SK-MEL-5 (cell line): Measurements from ENCODE around the gene LNX1. TPM values are rescaled to one million over a fixed set of nuclear protein-coding genes. Genes with fewer than 3 reads are reported as not detected.

Experiments used
- DNase-seq: peaks from one replicate; pipeline ENCODE4 v3.0.0-alpha.2; 2016; ENCODE audit warnings: low read depth, low spot score
- in situ Hi-C: cut with HindIII; loops from 2 replicates; pipeline ENCODE4 v1.10.0; 2016; ENCODE audit warnings: low sequenced_read_pairs, high pct_unique_total_duplicates, low pct_unique_long_range_greater_than_20kb
- total RNA-seq: library from RNA; depleted of rRNA; stranded (reverse); fragments of >200 nt; shearing (Covaris generic); gene quantifications from 2 replicates; pipeline ENCODE4 v1.2.3, GENCODE V29; 2014

Gene LNX1
- total RNA-seq, 1 experiment from 2014 or later: 0.13 TPM

GRCh38 chr4:53608242-53608641 lies 17.0 kb upstream of the LNX1 start:
- in situ Hi-C loops: no loop called here
- DNase-seq: no peak

- in situ Hi-C loops: no loop called here
- peak; percentile 5 for DNase-seq
These were observed 14.5 kb upstream of the LNX1 start for GRCh38 chr4:53605783-53606182.

GRCh38 chr4:53602390-53602789 lies 11.1 kb upstream of the LNX1 start:
- in situ Hi-C loops: no loop called here
- DNase-seq: no peak

GRCh38 chr4:53601251-53601764 lies 10.0 kb upstream of the LNX1 start:
- in situ Hi-C loops: no loop called here
- DNase-seq: peak; percentile 51

GRCh38 chr4:53599632-53600031 lies 8.3 kb upstream of the LNX1 start:
- DNase-seq: no peak
- in situ Hi-C loops: no loop called here

GRCh38 chr4:53598901-53599300 lies 7.6 kb upstream of the LNX1 start:
- no peak for DNase-seq
- in situ Hi-C loops: no loop called here

- no peak for DNase-seq
- in situ Hi-C loops: no loop called here
These were observed 7.2 kb upstream of the LNX1 start for GRCh38 chr4:53598483-53598882.

- in situ Hi-C loops: no loop called here
- DNase-seq: no peak
These were observed 5.6 kb upstream of the LNX1 start for GRCh38 chr4:53596901-53597300.

GRCh38 chr4:53595834-53596233 lies 4.5 kb upstream of the LNX1 start:
- in situ Hi-C loops: no loop called here
- no peak for DNase-seq

- DNase-seq: no peak
- in situ Hi-C loops: no loop called here
These were observed 3.9 kb upstream of the LNX1 start for GRCh38 chr4:53595204-53595603.

GRCh38 chr4:53593765-53594164 lies 2.5 kb upstream of the LNX1 start:
- in situ Hi-C loops: no loop called here
- no peak for DNase-seq

GRCh38 chr4:53592686-53593501 lies 1.6 kb upstream of the LNX1 start:
- no peak for DNase-seq
- in situ Hi-C loops: no loop called here

GRCh38 chr4:53592122-53592521 lies 836 bp upstream of the LNX1 start:
- no peak for DNase-seq
- in situ Hi-C loops: no loop called here

- no peak for DNase-seq
- in situ Hi-C loops: no loop called here
These were observed 1.1 kb downstream of the LNX1 start for GRCh38 chr4:53590187-53590586.

- no peak for DNase-seq
- in situ Hi-C loops: no loop called here
These were observed 1.8 kb downstream of the LNX1 start for GRCh38 chr4:53589511-53589910.

- in situ Hi-C loops: no loop called here
- no peak for DNase-seq
These were observed 4.2 kb downstream of the LNX1 start for GRCh38 chr4:53587135-53587534.

GRCh38 chr4:53586121-53586816 lies 5.0 kb downstream of the LNX1 start:
- in situ Hi-C loops: no loop called here
- DNase-seq: no peak

- in situ Hi-C loops: no loop called here
- DNase-seq: no peak
These were observed 6.6 kb downstream of the LNX1 start for GRCh38 chr4:53584658-53585057.

- no peak for DNase-seq
- in situ Hi-C loops: no loop called here
These were observed 7.8 kb downstream of the LNX1 start for GRCh38 chr4:53583513-53583912.
